ENCODE measurements around the gene SGPP2. TPM values are rescaled to one million over a fixed set of nuclear protein-coding genes. Genes with fewer than 3 reads are reported as not detected.
"Not testable (repeated sequence)": the region's sequence is repeated elsewhere in the genome, so short reads cannot be mapped to it uniquely, and the experiment has no call there.

Gene SGPP2
- total RNA-seq, 1 donor from 2014 or later: not detected

- Mint-ChIP-seq H3K9me3 (ENCODE audit: unreplicated experiment) (no peaks in the 10 kb centered on the region), H3K27me3 (ENCODE audit: unreplicated experiment) (no peaks in the 10 kb centered on the region), H3K27ac (ENCODE audit: unreplicated experiment) (peak overlapping the region; percentile 74), H3K4me3 (ENCODE audit: unreplicated experiment) (no peak overlapping the region), H3K36me3 (ENCODE audit: unreplicated experiment) (peaks cover 20% of the 10 kb centered on the region), H3K4me1 (ENCODE audit: unreplicated experiment) (peaks cover 30% of the 10 kb centered on the region)
- no peak for DNase-seq (ENCODE audit: extremely low spot score, unreplicated experiment)
- TF ChIP-seq CTCF (IDR thresholded peaks at IDR 0.05): no peak
These were observed 148.4 kb downstream of the SGPP2 start for GRCh38 chr2:222572751-222573174.

- Mint-ChIP-seq H3K27ac (ENCODE audit: unreplicated experiment) (no peak overlapping the region), H3K4me1 (ENCODE audit: unreplicated experiment) (peaks cover 25% of the 10 kb centered on the region)
These were observed 151.3 kb downstream of the SGPP2 start for GRCh38 chr2:222575618-222576017.

GRCh38 chr2:222576171-222577081, 152.1 kb downstream of the SGPP2 start:
- no peaks in the 10 kb centered on the region for H3K9me3 Mint-ChIP-seq (ENCODE audit: unreplicated experiment)
- no peak overlapping the region for H3K4me3 Mint-ChIP-seq (ENCODE audit: unreplicated experiment)
- peaks cover 18% of the 10 kb centered on the region for H3K36me3 Mint-ChIP-seq (ENCODE audit: unreplicated experiment)
- no peaks in the 10 kb centered on the region for H3K27me3 Mint-ChIP-seq (ENCODE audit: unreplicated experiment)
- no peak overlapping the region for H3K27ac Mint-ChIP-seq (ENCODE audit: unreplicated experiment)
- peaks cover 25% of the 10 kb centered on the region for H3K4me1 Mint-ChIP-seq (ENCODE audit: unreplicated experiment)
- no peak for DNase-seq (ENCODE audit: extremely low spot score, unreplicated experiment)
- TF ChIP-seq CTCF (IDR thresholded peaks at IDR 0.05): no peak

More at GRCh38 chr2:222575618-222576017, 151.3 kb downstream of the SGPP2 start:
- H3K4me3 Mint-ChIP-seq (ENCODE audit: unreplicated experiment): no peak overlapping the region
- peaks cover 26% of the 10 kb centered on the region for H3K36me3 Mint-ChIP-seq (ENCODE audit: unreplicated experiment)
- no peaks in the 10 kb centered on the region for H3K27me3 Mint-ChIP-seq (ENCODE audit: unreplicated experiment)
- no peaks in the 10 kb centered on the region for H3K9me3 Mint-ChIP-seq (ENCODE audit: unreplicated experiment)
- no peak for TF ChIP-seq CTCF (IDR thresholded peaks at IDR 0.05)
- DNase-seq (ENCODE audit: extremely low spot score, unreplicated experiment): no peak

- TF ChIP-seq CTCF (IDR thresholded peaks at IDR 0.05): no peak
- no peaks in the 10 kb centered on the region for H3K27me3 Mint-ChIP-seq (ENCODE audit: unreplicated experiment)
- DNase-seq (ENCODE audit: extremely low spot score, unreplicated experiment): no peak
- H3K9me3 Mint-ChIP-seq (ENCODE audit: unreplicated experiment): no peaks in the 10 kb centered on the region
- no peak overlapping the region for H3K4me3 Mint-ChIP-seq (ENCODE audit: unreplicated experiment)
- peaks cover 20% of the 10 kb centered on the region for H3K4me1 Mint-ChIP-seq (ENCODE audit: unreplicated experiment)
- H3K27ac Mint-ChIP-seq (ENCODE audit: unreplicated experiment): no peak overlapping the region
- peaks cover 10% of the 10 kb centered on the region for H3K36me3 Mint-ChIP-seq (ENCODE audit: unreplicated experiment)
These were observed 153.0 kb downstream of the SGPP2 start for GRCh38 chr2:222577341-222577740.

GRCh38 chr2:222582928-222583327, 158.6 kb downstream of the SGPP2 start:
- DNase-seq (ENCODE audit: extremely low spot score, unreplicated experiment): no peak
- Mint-ChIP-seq H3K27me3 (ENCODE audit: unreplicated experiment) (no peaks in the 10 kb centered on the region), H3K4me1 (ENCODE audit: unreplicated experiment) (no peaks in the 10 kb centered on the region), H3K36me3 (ENCODE audit: unreplicated experiment) (peaks cover 38% of the 10 kb centered on the region), H3K9me3 (ENCODE audit: unreplicated experiment) (no peaks in the 10 kb centered on the region), H3K27ac (ENCODE audit: unreplicated experiment) (no peak overlapping the region), H3K4me3 (ENCODE audit: unreplicated experiment) (no peak overlapping the region)
- TF ChIP-seq CTCF (IDR thresholded peaks at IDR 0.05): peak; percentile 20

GRCh38 chr2:222584589-222584988, 160.2 kb downstream of the SGPP2 start:
- not testable (repeated sequence) for H3K4me3 Mint-ChIP-seq (ENCODE audit: unreplicated experiment)

More at GRCh38 chr2:222584589-222584988, 160.2 kb downstream of the SGPP2 start:
- not testable (repeated sequence) for DNase-seq (ENCODE audit: extremely low spot score, unreplicated experiment); H3K9me3 Mint-ChIP-seq (ENCODE audit: unreplicated experiment); H3K27ac Mint-ChIP-seq (ENCODE audit: unreplicated experiment); H3K4me1 Mint-ChIP-seq (ENCODE audit: unreplicated experiment); H3K27me3 Mint-ChIP-seq (ENCODE audit: unreplicated experiment)
- H3K36me3 Mint-ChIP-seq (ENCODE audit: unreplicated experiment): peaks cover 35% of the 10 kb centered on the region

Measured in osteocyte (in vitro differentiated cells).